Measurements from ENCODE around the gene MAT2B.

GRCh38 chr5:163562071-163562470 is 56.7 kb downstream of the MAT2B start:
- TF ChIP-seq REST (IDR thresholded peaks at IDR 0.05): no peak
- no peak for TF ChIP-seq MYC (IDR thresholded peaks at IDR 0.05; ENCODE audit: borderline replicate concordance, low read length)
- TF ChIP-seq CTCF (IDR thresholded peaks at IDR 0.05): no peak
- TF ChIP-seq EP300 (IDR thresholded peaks at IDR 0.05): no peak
- TF ChIP-seq USF2 (IDR thresholded peaks at IDR 0.05): no peak
- no peak for TF ChIP-seq CBX8 (IDR thresholded peaks at IDR 0.05)
- no peak for TF ChIP-seq RCOR1 (IDR thresholded peaks at IDR 0.05; ENCODE audit: low read depth, low read length)
- TF ChIP-seq NR3C1 (IDR thresholded peaks at IDR 0.05): no peak
- TF ChIP-seq HOXA7 (CRISPR knock-in tag; IDR thresholded peaks at IDR 0.05): no peak
- no peak for TF ChIP-seq PHF8 (IDR thresholded peaks at IDR 0.05; ENCODE audit: borderline replicate concordance, low read depth)
- TF ChIP-seq POLR2A (IDR thresholded peaks at IDR 0.05; ENCODE audit: low read length): no peak
- TF ChIP-seq KDM5A (IDR thresholded peaks at IDR 0.05): no peak
- TF ChIP-seq JUN (IDR thresholded peaks at IDR 0.05): no peak
- TF ChIP-seq BHLHE40 (IDR thresholded peaks at IDR 0.05; ENCODE audit: low read depth, low read length): no peak
